GM21390 (cell line): ENCODE data around the gene TTC34.

Experiments
- ATAC-seq: cut with Tn5 transposase; IDR thresholded peaks from one replicate; pipeline ENCODE4 v1.9.1; 2021; ENCODE audit not compliant: unreplicated experiment

The TTC34 gene

DNA sequence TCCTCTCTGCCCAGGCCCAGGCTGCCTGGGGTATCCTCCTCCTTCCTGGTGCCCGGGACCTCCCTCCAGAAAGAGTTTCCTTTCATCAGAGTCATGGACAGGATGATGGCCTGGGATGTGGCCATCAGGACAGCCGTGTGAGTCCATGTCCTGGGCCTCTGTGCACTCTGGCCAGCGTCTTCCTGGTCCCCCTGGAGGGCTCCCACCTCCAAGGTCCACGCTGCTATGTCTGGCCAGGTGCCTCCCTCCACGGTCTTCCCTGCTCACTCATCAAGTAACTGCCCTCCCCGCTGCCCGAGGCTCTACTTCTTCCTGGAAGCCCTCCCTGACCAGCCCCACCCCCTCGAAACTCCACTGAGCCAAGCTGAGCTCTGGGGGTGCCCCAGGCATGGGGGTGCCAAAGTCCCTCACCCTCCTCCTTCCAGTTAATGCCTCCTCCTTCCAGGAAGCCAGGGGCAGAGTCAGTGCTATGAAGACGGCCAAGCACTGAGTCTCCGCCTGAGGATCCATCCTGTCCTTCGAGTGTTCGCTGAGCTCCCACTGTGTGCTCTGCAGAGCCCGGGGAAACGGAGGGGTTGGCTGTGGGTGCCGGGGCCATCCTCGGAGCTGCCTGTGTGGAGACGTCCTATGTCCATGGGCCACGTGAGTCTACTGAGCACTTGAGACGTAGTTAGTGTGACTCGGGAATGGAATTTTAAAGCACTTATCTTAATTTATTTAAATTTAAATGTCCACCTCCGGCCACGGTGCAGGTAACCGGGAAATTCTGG is 28.5 kb upstream of the TTC34 start:
- no peak for ATAC-seq

DNA sequence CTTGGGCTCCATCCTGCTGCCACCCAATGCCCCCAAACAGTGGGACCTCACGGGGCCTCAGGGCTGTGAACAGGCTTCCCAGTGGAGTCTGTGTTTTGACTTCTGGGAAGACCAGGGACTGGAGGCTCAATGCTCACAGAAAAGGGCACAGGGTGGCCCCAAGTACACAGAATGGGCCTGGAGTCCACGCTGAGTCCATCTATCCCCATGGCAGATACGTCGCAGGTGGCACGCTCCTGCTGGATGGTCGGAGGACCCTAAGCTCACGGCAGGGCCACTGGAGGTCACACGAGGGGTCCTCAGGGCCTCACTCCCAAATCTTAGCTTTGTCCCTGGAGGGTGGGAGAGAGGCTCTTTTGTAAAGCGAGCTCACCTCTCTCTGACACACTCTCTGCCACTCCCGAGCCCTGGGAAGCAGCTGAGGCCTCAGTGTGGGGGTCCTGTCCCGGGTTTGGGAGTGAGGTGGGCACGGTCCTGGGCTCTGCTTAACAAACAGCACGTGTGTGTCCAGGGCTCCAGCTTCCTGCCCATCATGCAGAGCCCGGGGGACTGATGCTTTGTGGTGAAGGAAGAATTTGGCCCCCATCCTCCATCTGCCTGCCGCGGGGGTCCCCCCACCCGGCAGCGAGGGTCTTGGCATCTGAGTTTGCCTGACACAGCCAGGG is 27.2 kb upstream of the TTC34 start:
- ATAC-seq, result no peak

DNA sequence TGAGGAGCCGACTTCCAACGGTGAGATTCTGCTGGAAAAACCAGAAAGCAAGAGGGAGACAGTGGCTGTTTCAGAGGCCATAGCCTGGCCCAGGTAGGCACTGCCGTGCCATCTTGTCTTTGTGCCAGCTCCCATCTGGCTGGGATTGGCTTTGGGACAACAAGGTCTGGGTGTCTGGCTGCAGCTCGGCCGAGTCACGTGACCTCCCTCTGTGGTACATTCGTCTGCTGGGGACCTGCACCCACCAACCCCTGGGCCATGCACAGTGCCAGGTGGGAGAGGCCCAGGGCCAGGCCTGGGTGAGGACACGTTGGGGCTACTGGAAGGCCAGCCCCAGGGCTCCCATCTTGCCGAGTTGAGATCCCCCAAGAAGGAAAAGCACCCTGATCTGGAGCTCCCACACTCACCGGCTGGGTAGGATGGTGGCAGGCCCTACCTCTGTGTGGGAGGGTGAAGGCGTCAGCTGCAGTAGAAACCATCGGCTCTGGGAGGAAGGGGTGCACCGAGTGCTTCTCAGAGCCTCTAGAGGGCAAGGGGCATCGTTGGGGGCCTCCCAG is 25.3 kb upstream of the TTC34 start:
- no peak for ATAC-seq

DNA sequence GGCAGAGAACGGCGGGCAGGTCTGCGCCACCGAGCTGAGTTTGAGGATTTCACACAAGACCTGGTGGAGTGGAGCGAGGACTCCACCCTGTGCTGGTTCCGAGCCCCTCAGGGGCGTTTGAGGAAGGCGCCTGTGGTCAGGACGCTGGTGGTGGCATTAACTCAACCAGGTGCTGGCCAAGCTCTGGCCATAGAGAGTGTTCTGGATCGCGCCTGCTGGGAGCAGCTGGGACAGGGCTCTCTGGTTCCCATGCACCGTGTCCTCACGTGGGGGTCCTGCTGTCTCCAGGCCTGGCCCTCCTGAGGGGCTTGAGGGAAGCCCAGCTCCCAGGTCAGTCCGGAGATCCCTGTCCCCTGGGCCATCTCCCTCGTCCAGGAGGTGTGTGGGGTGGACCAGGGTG is 24.8 kb upstream of the TTC34 start:
- ATAC-seq, result no peak

DNA sequence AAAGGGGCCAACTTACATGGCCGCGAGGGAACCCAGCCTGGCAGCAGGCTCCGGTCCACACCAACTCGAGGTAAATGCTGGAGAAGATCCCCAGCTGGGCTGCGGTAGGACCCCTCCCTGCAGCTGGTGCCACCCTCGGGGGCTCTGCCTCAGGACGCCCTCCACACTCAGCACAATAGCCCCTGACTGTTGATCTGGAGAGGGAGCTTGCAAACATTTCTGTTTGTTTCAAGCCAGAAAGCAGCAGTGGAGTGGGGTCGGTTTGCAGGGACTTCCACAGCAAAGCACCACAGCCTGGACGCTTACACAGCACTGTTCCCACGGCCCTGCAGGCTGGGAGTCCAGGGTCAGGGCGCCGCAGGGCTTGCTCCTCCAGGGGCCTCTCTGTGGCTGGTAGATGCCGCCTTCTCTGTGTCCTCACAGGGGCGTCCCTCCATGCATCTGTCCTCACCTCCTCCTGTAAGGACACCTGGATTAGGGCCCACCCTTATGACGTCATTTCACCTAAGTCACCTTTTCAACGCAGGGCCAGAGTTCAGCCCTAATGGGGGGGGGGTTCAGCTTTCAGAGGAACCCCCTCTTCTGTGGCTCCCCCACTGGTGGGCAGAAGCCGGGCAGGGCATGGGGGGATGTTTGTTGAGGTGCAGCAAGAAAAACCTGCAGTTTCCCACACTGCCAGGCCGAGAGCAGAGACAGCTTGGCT is 24.1 kb upstream of the TTC34 start:
- ATAC-seq, result no peak

DNA sequence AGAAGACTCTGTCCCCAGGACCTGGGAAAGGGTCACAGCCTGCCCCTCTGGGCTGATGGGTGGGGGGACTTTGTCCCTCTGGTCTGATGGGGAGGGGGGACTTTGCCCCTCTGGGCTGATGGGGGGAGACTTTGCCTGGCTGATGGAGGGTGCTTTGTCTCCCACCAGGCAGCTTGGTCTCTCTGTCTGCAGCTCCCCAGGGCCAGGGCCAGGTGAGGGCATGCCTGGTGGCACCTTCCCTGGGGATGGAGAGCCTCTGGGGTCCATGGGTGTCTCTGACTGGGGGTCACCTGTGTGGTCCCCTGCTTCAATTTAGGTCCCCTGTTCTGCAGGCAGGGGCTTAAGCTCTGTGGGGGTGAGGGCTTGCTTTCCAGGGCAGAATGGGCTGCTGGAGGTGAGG is 23.5 kb upstream of the TTC34 start:
- no peak for ATAC-seq

DNA sequence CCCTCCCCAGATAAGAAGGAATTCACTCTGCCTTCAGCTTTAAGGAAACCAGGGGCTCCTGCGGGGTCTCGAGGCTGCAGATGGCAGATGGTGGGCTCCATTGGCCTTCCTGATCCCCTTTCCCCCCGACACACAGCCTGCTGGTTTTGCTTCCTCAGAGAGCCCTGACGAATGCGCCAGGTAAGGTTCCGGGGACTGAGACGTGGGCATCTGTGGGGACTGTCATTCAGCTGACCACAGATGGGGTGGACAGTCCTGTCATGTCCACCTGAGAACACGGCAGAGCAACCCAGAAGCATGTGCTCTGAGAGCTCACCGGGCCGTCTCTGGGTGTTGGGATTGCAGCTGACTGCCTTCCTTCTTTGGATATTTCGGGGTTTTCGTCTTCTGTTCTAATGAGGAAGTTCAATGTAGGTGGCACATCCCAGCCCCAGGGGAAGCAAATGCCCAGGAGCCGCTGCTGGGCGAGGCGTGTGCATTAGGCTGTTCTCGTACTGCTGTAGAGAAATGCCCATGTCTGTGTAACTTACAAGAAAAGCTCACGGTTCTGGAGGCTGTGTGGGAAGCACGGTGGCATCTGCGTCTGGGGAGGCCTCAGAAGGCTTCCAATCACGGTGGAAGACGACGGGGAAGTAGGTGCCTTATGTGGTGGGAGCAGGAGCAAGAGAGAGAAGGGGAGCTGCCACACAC is 22.6 kb upstream of the TTC34 start:
- ATAC-seq, result no peak

DNA sequence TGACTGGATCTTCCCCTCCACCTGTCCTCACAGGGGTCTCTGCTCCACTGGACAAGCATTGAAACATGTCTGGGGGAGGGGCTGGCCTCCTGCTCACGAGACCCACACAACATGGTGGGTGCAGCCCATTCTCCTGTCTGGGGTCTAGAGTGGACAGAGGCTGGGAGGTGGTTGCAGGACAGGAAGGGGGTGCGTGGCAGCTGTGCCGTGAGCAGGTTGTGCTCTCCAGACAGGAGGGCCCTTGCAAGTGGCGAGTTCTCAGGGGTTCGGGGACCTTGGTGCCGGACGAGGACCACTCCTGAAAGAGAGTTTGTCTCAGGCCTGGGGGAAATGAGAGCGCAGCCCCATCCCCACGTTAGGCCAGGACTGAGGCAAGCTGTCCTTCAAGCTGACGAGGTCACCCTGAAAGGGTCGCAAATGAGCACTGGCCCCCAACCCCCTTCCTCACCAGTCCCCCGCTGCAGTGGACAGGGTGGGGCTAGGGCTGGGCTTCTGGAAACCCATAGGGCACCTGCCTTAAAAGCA is 21.2 kb upstream of the TTC34 start:
- ATAC-seq, result no peak

DNA sequence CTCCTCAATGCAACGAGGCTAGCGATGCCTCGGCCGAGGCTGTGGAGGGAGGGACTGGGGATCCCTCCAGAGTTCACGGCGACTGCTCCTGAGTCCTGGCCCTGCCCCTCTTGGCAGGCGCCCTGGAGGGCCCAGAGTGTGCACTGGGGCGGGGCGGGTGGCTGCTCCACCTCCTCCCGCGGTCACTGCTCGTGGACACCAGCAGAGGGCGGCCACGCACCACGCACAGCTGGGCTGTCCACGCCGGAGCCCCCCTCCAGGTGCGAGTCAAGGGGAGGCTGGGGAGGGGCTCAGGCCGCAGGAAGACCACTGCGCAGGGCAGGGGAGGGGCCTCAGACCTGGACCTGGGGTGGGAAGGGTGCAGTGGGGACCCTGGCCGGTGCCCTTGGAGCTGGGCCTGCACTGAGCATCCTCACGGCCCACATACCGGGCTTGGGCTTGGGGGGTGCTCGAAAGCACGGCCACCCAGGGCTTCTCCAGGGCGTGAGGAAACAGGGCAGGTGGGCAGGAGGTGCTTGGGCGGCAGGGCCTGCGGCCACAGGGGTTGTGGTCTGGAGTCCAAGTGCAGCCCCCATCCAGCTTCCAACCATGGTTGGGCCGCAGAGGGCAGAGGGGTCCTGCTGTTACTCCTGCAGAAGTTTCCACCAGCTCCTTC is 20.6 kb upstream of the TTC34 start:
- no peak for ATAC-seq

DNA sequence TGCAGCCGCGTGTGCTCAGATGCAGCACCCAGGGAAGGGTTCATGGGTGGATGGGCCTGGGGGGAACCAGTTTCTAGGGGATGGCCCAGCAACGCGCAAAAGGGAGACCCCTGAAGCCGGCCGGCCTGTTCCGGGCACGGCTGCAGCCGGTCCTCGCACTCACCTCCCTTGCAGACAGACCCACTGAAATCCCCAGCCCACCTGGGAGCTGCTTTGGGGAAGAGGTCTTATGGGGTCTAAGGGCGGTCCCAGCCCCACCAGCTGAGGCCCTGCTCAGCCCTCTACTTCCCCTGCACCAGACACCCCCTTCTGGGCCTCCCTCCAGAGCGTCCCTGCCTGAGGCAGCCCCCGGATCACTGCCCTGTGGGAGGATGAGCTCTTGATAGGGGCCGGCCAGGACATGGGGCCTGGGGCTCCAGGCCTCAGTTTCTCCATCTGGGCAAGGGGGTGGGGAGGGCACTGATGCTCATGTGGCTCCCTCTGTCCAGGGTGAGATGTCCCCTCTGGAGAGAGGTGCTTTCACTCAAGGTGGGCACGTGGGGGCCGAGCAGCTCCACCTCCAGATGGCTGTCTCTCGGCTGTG is 20.0 kb upstream of the TTC34 start:
- no peak for ATAC-seq

DNA sequence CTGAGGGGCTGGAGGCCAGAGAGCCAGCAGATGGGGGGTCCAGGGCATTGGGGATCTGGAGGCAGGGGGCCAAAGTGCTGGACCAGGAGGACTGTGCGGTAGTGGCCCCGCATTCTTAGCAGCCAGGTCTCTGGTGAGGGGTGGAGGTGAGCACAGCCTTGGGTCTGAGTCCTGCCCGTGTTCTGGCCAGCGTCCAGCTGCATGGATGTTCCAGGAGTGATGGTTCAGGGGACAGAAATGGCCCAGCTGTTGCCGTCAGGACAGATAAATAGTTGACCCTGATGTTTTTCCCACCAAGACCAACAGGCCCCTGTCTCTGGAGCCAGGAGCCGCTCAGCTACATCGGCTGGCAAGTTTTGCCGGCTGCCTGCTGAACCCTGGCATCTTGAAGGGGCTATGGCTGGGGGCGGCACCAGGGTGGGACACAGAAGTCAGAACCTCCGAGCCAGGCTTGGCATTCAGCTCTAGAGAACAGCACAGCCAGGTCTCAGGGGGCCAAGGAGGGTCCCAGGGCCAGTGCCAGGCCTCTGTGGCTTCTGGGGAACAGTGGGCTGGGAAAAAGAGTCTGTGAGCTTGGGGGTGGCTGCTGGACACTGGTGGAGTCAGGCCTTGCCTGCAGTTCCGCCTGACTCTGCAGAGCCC is 19.4 kb upstream of the TTC34 start:
- ATAC-seq, result no peak

DNA sequence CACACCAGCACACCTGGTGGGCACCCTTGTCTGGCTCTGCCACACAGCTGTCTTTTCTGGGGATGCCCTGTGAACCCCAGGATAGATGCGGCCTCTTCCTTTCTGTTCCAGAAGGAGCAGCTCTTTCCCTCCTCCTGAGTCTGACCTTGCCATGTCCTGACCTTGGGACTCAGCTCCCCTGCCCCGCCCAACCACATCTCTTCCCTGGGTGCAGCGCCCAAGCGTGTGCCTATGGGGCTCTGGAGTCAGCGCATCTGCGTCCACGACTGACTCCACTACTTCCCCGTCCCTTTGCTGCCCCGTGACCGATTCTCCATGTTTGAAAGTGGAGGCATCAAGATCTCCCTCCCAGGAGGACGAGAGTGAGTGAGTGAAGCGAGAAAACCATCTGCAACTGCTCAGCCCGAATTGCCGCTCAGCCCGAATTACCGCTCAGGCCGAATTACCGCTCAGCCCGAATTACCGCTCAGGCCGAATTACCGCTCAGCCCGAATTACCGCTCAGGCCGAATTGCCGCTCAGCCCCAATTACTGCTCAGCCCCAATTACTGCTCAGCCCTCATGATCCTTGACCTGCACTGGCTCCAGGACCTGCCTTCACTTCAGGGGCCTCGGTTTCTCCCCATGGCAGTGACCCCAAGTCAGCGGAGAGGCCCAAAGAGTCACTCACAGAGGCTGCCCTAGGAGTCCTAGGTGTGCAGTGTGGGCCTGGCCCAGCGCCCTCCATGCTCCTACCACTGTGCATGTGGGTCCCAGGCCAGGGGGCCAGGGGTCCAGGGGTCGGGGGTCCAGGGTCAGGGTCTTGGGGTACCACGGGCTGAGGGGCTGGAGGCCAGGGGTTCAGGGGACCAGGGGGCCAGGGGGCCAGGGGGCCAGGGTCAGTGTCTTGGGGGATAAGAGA is 18.6 kb upstream of the TTC34 start:
- ATAC-seq, result no peak

DNA sequence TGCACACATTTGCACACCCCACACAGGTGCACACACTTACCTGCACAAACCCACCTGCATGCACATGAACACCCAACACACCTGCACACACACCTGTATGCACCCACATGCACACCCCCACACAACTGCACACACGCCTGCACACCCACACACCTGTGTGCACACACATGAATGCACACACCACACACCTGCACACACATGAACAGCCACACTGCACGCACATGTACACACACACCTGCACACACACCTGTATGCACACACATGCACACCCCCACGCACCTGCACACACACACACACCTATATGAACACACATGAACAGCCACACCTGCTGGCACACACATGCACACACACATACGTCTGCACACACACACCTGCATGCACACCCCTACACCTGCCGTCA is 17.9 kb upstream of the TTC34 start:
- ATAC-seq, result no peak

DNA sequence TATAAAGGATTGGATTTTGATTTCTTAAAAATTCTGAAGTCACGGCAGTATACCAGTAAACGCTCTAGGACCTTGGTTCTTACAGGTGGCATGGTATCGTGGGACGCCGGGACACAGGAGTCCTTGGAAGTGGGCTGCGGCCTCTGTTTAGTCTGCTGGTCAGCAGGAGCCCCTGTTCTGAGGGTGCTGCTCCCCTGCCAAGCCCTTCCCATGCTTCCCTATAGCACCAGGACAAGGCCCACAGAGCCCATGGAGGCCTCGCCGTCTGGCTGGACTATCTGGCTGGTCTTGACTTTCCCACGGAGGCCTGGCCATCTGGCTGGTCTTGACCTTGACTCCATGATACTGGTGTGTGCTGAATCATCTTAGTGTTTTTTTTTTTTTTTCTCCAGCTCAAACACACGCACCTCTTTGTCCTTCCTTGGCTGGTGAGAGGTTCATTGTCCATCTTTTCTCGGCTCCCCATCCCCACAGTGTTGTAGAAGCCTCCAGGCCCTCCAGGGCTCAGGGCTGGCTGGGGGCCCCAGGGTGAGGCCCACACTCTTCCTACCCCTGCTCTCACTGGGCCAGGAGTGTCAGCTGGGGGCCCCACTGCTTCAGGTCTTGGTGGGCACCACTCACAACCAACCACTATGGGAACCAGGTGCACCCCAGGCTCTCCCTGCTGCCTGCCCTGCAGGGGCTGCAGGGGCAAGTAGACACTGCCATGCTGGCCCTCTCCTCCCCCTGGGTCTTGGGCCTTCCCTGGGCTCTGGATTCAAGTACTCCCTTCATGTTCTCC is 16.5 kb upstream of the TTC34 start:
- no peak for ATAC-seq

DNA sequence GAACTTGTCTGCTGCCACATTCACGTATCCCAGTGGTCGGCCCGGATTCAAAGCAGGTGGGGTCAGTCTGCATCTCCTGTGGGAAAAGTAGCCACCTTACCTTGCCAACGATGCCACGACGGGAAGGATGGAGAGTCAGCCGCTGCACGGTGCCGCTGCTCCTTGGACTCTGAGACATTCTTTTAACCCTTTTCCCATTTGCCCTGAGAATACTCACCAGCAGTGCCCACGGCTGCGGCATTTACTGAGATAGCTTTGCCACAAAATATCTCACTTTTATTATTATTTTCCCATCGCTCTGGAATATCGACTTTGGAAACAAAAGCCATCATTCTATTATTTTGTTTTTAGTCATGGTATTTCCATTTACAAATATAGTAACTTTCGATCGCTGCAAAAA is 15.3 kb upstream of the TTC34 start:
- no peak for ATAC-seq

DNA sequence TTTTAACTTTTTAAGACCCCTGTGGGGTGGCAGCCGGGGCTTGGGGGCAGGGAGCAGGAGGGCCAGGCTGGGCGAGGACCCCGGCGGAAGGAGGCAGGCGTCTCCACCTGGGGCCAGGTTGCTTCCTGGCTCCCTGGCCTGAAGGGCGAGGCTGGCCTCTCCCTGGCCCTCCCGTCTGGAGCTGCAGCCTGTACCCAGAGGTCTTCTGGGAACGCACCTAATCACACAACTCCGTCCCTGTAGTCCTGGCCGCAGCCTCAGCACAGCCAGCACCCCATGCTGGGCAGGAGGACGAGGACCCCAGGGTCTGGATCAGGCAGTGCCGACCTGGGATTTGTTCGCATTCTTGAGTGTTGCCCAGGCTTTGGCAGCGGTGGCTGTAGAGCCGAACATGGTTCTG is 14.1 kb upstream of the TTC34 start:
- no peak for ATAC-seq

DNA sequence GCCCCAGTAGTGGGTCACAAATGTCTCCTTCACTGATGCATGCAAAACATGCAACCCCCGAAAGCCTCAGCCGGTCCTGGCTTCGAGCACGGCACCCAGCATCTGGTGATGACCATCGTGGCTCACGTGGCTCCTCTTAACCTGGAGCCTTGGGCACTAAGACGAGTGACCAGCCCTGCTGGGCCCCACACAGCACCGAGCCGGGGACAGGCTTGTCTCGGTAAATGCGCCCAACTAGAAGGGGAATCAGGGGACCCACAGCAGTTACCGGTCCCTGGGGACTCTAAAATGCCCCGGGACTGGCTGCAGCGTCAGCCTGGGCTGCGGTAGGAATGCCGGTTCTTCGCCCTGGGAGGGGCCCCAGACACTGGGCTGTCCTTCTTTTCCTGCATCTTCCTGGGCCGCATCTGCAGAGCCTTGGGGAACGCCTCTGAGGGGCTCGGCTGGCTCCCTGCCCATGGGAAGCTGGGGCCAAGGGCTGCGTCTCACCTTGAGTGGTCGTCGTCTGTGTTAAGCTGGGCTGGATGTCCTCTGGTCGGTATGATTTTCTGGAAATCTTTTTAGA is 13.1 kb upstream of the TTC34 start:
- no peak for ATAC-seq
